Measurements from ENCODE around the gene CIB1. TPM values are rescaled to one million over a fixed set of nuclear protein-coding genes. Genes with fewer than 3 reads are reported as not detected.

The CIB1 gene
- total RNA-seq, 2 donors from 2014 or later = 18.0 to 35.6 TPM

DNA sequence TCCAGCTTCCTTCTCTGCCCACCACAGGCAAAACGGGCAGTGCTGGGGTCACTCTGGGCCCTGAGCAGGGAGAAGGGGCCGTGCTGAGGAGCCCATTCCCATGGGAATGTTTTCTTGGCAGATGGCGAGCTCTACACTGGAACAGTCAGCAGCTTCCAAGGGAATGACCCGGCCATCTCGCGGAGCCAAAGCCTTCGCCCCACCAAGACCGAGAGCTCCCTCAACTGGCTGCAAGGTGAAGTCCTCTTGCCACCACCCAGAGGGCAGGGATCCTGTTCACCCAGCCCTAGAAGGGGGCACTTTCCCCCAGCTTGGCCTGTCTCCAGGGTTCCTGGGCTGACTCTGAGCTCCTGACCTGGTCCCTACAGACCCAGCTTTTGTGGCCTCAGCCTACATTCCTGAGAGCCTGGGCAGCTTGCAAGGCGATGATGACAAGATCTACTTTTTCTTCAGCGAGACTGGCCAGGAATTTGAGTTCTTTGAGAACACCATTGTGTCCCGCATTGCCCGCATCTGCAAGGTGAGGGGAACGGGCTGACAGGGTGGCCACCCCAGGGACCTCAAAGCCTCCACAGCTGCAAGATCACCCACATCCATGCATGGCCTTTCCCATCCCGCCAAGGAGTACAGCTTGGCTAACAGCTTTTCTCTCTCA is 12.4 kb downstream of the CIB1 start:
- no peaks in the 10 kb centered on the region for H3K27me3 ChIP-seq (replicated peaks; ENCODE audit: insufficient read depth)
- TF ChIP-seq CTCF (IDR thresholded peaks at IDR 0.05) = peak; percentile 77
- H3K36me3 ChIP-seq = peaks cover 27% of the 10 kb centered on the region
- no peaks in the 10 kb centered on the region for H3K9me3 ChIP-seq
- no peak overlapping the region for H3K4me3 ChIP-seq
- ATAC-seq (ENCODE audit: insufficient number of reproducible peaks, low FRiP score, low read depth) (peak; percentile 80), DNase-seq (ENCODE audit: low spot score) (peak; percentile 50)
- H3K4me1 ChIP-seq (ENCODE audit: control insufficient read depth in 1 of 2, low read depth in 2 of 2) = peaks cover 3 to 11% of the 10 kb centered on the region in 2 donors
- H3K27ac ChIP-seq = peak overlapping the region in 1 of 2 donors; percentile 61

- Histone ChIP-seq H3K4me1 (ENCODE audit: control insufficient read depth in 1 of 2, low read depth in 2 of 2) (peaks cover 3 to 11% of the 10 kb centered on the region in 2 donors), H3K27me3 (replicated peaks; ENCODE audit: insufficient read depth) (no peaks in the 10 kb centered on the region), H3K36me3 (peaks cover 17% of the 10 kb centered on the region), H3K9me3 (no peaks in the 10 kb centered on the region), H3K27ac (no peak overlapping the region), H3K4me3 (no peak overlapping the region)
- DNase-seq (ENCODE audit: low spot score) = no peak
- ATAC-seq (ENCODE audit: insufficient number of reproducible peaks, low FRiP score, low read depth) = no peak
- peak; percentile 54 for TF ChIP-seq CTCF (IDR thresholded peaks at IDR 0.05)
Observed at GRCh38 chr15:90219421-90220141, 14.2 kb downstream of the CIB1 start.

GRCh38 chr15:90217671-90218394 is 15.9 kb downstream of the CIB1 start:
- H3K4me1 ChIP-seq (ENCODE audit: control insufficient read depth in 1 of 2, low read depth in 2 of 2) = peaks cover 3 to 11% of the 10 kb centered on the region in 2 donors
- DNase-seq (ENCODE audit: low spot score) (no peak), ATAC-seq (ENCODE audit: insufficient number of reproducible peaks, low FRiP score, low read depth) (no peak)
- no peaks in the 10 kb centered on the region for H3K27me3 ChIP-seq (replicated peaks; ENCODE audit: insufficient read depth)
- TF ChIP-seq CTCF (IDR thresholded peaks at IDR 0.05) = no peak
- no peak overlapping the region for H3K4me3 ChIP-seq
- H3K36me3 ChIP-seq = no peaks in the 10 kb centered on the region
- no peaks in the 10 kb centered on the region for H3K9me3 ChIP-seq
- no peak overlapping the region for H3K27ac ChIP-seq

DNA sequence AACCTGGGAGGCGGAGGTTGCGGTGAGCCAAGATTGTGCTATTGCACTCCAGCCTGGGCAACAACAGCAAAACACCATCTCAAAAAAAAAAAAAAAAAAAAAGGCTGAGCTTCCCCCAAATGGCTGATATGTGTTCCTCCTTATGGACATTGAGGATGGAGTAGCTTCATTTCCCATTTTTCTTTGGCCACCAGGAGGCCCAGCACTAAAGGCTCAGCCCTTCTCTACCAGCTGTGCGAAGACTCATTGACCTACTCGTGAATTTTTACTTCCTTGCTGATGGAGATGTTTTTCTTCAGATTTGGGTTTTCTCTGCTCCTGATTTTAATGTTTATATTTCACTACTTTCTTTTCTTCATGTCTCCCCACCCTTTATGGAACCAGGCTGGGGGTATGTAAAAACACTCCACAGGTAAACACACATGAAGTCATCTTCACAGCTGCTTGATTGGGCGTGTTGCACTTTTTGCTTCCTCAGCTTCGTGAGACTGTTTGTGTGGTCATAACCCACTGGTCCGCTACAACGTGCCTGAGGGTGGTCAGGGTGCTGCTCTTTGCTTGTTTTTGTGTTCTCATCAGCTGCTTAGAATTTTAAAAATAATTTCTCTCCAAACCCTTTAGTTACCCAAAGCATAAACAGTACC is 19.1 kb downstream of the CIB1 start:
- Histone ChIP-seq H3K9me3 (no peaks in the 10 kb centered on the region), H3K27ac (no peak overlapping the region), H3K36me3 (no peaks in the 10 kb centered on the region), H3K27me3 (replicated peaks; ENCODE audit: insufficient read depth) (no peaks in the 10 kb centered on the region), H3K4me1 (ENCODE audit: control insufficient read depth in 1 of 2, low read depth in 2 of 2) (peaks cover 0 to 3% of the 10 kb centered on the region in 2 donors), H3K4me3 (no peak overlapping the region)
- ATAC-seq (ENCODE audit: insufficient number of reproducible peaks, low FRiP score, low read depth) (no peak), DNase-seq (ENCODE audit: low spot score) (no peak)
- no peak for TF ChIP-seq CTCF (IDR thresholded peaks at IDR 0.05)

GRCh38 chr15:90213818-90214204 is 19.9 kb downstream of the CIB1 start:
- no peaks in the 10 kb centered on the region for H3K9me3 ChIP-seq
- H3K27me3 ChIP-seq (replicated peaks; ENCODE audit: insufficient read depth) = no peaks in the 10 kb centered on the region
- ATAC-seq (ENCODE audit: insufficient number of reproducible peaks, low FRiP score, low read depth) (no peak), DNase-seq (ENCODE audit: low spot score) (no peak)
- no peak for TF ChIP-seq CTCF (IDR thresholded peaks at IDR 0.05)
- H3K4me1 ChIP-seq (ENCODE audit: control insufficient read depth in 1 of 2, low read depth in 2 of 2) = peaks cover 0 to 3% of the 10 kb centered on the region in 2 donors
- no peaks in the 10 kb centered on the region for H3K36me3 ChIP-seq
- H3K27ac ChIP-seq = no peak overlapping the region
- H3K4me3 ChIP-seq = no peak overlapping the region

All from thoracic aorta (tissue), 2 donors.